ENCODE results near the gene PATL2.

GRCh38 chr15:44705986-44706385, 5.1 kb downstream of the PATL2 start:
- TF ChIP-seq, protein P1, sequence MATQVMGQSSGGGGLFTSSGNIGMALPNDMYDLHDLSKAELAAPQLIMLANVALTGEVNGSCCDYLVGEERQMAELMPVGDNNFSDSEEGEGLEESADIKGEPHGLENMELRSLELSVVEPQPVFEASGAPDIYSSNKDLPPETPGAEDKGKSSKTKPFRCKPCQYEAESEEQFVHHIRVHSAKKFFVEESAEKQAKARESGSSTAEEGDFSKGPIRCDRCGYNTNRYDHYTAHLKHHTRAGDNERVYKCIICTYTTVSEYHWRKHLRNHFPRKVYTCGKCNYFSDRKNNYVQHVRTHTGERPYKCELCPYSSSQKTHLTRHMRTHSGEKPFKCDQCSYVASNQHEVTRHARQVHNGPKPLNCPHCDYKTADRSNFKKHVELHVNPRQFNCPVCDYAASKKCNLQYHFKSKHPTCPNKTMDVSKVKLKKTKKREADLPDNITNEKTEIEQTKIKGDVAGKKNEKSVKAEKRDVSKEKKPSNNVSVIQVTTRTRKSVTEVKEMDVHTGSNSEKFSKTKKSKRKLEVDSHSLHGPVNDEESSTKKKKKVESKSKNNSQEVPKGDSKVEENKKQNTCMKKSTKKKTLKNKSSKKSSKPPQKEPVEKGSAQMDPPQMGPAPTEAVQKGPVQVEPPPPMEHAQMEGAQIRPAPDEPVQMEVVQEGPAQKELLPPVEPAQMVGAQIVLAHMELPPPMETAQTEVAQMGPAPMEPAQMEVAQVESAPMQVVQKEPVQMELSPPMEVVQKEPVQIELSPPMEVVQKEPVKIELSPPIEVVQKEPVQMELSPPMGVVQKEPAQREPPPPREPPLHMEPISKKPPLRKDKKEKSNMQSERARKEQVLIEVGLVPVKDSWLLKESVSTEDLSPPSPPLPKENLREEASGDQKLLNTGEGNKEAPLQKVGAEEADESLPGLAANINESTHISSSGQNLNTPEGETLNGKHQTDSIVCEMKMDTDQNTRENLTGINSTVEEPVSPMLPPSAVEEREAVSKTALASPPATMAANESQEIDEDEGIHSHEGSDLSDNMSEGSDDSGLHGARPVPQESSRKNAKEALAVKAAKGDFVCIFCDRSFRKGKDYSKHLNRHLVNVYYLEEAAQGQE (IDR thresholded peaks at IDR 0.05; ENCODE audit: insufficient replicate concordance, low read depth), result no peak
- TF ChIP-seq, protein P2, sequence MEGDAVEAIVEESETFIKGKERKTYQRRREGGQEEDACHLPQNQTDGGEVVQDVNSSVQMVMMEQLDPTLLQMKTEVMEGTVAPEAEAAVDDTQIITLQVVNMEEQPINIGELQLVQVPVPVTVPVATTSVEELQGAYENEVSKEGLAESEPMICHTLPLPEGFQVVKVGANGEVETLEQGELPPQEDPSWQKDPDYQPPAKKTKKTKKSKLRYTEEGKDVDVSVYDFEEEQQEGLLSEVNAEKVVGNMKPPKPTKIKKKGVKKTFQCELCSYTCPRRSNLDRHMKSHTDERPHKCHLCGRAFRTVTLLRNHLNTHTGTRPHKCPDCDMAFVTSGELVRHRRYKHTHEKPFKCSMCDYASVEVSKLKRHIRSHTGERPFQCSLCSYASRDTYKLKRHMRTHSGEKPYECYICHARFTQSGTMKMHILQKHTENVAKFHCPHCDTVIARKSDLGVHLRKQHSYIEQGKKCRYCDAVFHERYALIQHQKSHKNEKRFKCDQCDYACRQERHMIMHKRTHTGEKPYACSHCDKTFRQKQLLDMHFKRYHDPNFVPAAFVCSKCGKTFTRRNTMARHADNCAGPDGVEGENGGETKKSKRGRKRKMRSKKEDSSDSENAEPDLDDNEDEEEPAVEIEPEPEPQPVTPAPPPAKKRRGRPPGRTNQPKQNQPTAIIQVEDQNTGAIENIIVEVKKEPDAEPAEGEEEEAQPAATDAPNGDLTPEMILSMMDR (IDR thresholded peaks at IDR 0.05; ENCODE audit: insufficient read depth, low read length), result no peak
- TF ChIP-seq POLR2AphosphoS5 (IDR thresholded peaks at IDR 0.05; ENCODE audit: low read depth), result no peak
- TF ChIP-seq GABPA (IDR thresholded peaks at IDR 0.05; ENCODE audit: low read depth), result no peak
